Measurements from ENCODE around the gene CHP1. TPM values are rescaled to one million over a fixed set of nuclear protein-coding genes. Genes with fewer than 3 reads are reported as not detected.
"Not testable (repeated sequence)": the region's sequence is repeated elsewhere in the genome, so short reads cannot be mapped to it uniquely, and the experiment has no call there.

The CHP1 gene
- total RNA-seq, 4 donors from 2014 or later, result 102 to 127 (median 112) TPM

DNA sequence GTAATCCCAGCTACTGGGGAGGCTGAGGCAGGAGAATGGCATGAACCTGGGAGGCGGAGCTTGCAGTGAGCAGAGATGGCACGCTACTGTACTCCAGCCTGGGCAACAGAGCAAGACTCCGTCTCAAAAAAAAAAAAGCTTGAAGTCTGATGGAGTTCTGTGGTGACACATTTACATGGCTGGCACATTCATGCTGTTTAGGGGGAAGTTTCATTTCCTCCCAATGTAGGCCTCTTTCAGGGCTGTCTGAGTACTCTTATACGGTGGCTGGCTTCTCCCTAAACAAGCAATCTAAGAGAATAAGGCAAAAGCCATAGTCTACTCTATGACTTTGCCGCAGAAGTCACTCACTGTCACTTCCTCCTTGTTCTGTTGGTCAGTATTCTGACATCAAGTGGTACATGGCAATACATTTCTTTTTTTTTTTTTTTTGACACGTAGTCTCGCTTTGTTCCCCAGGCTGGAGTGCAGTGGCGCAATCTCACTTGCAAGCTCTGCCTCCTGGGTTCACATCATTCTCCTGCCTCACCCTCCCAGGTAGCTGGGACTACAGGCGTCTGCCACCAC is 60.1 kb downstream of the CHP1 start:
- Histone ChIP-seq H3K27ac (no peak overlapping the region), H3K27me3 (no peaks in the 10 kb centered on the region), H3K4me3 (no peak overlapping the region), H3K4me1 (peaks cover 0 to 32% (median 3%) of the 10 kb centered on the region in 3 donors), H3K36me3 (peaks cover 0 to 86% of the 10 kb centered on the region in 2 donors), H3K9me3 (no peaks in the 10 kb centered on the region)
- ATAC-seq, result no peak
- 89 to 96% methylated on average over 4 to 7 of the region's 9 CpGs for WGBS, 2 donors (ENCODE audit: low coverage in 1 of 2)
- TF ChIP-seq, protein P1, sequence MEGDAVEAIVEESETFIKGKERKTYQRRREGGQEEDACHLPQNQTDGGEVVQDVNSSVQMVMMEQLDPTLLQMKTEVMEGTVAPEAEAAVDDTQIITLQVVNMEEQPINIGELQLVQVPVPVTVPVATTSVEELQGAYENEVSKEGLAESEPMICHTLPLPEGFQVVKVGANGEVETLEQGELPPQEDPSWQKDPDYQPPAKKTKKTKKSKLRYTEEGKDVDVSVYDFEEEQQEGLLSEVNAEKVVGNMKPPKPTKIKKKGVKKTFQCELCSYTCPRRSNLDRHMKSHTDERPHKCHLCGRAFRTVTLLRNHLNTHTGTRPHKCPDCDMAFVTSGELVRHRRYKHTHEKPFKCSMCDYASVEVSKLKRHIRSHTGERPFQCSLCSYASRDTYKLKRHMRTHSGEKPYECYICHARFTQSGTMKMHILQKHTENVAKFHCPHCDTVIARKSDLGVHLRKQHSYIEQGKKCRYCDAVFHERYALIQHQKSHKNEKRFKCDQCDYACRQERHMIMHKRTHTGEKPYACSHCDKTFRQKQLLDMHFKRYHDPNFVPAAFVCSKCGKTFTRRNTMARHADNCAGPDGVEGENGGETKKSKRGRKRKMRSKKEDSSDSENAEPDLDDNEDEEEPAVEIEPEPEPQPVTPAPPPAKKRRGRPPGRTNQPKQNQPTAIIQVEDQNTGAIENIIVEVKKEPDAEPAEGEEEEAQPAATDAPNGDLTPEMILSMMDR (IDR thresholded peaks at IDR 0.05), result no peak
- TF ChIP-seq EP300 (IDR thresholded peaks at IDR 0.05) (no peak), POLR2AphosphoS5 (IDR thresholded peaks at IDR 0.05) (no peak), POLR2A (IDR thresholded peaks at IDR 0.05) (no peak)

DNA sequence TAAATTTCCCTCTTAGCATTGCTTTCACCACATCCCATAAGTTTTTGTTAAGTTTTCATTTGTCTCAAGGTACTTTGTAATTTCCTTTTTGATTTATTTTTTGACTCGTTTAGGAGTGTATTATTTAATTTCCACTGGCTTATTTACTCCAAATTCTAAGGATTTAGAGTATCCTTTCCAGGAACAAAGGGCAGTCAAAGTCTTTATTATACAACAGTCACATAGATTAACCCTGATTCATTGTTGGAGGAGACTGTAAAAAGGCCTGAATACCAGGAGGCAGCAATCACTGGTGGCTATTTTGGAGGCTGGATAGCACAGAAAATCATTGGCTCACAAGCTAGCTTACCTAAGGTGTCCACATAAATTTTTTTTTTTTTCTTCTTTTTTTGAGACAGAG is 61.5 kb downstream of the CHP1 start:
- 46 to 50% methylated on average over 1 of the region's 1 CpG for whole genome bisulfite sequencing, 2 donors (ENCODE audit: low coverage in 1 of 2)
- Histone ChIP-seq H3K27me3 (no peaks in the 10 kb centered on the region), H3K4me3 (no peak overlapping the region), H3K9me3 (no peaks in the 10 kb centered on the region), H3K27ac (no peak overlapping the region), H3K36me3 (peaks cover 0 to 86% of the 10 kb centered on the region in 2 donors), H3K4me1 (peaks cover 0 to 19% (median 3%) of the 10 kb centered on the region in 3 donors)
- TF ChIP-seq, protein P1 (IDR thresholded peaks at IDR 0.05), result no peak
- TF ChIP-seq POLR2AphosphoS5 (IDR thresholded peaks at IDR 0.05), result no peak
- no peak for TF ChIP-seq EP300 (IDR thresholded peaks at IDR 0.05)
- no peak for TF ChIP-seq POLR2A (IDR thresholded peaks at IDR 0.05)
- no peak for ATAC-seq

- not testable (repeated sequence) for H3K4me1 ChIP-seq, H3K27me3 ChIP-seq, H3K27ac ChIP-seq, ATAC-seq, H3K9me3 ChIP-seq, H3K4me3 ChIP-seq
- peaks cover 0 to 53% of the 10 kb centered on the region in 2 donors for H3K36me3 ChIP-seq
- WGBS, 2 donors (ENCODE audit: low coverage in 1 of 2), result 88 to 100% methylated on average over 2 of the region's 2 CpGs
Observed at GRCh38 chr15:41301139-41301538, 70.1 kb downstream of the CHP1 start.

DNA sequence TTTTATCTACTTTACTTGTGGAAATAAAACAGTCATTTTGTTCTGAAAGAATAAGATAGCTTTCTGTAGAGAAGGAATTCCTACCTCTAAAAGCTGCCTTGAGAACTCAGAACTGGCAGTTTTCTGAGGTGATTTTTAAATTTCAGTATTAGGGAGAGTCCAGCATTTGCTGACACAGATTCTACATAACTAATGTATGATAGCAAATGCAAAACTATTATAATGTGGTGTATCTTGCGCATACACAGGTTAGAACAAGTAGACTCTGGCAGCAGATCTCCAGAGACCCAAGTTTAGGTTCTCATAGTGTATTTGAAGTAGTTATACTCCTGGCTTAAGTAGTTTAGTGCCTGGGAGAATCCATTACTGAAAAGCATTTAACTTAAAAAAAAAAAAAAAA is 70.5 kb downstream of the CHP1 start:
- no peak overlapping the region for H3K27ac ChIP-seq
- H3K4me3 ChIP-seq, result no peak overlapping the region
- peaks cover 0 to 49% of the 10 kb centered on the region in 2 donors for H3K36me3 ChIP-seq
- no peaks in the 10 kb centered on the region for H3K4me1 ChIP-seq
- 100% methylated on average over 1 of the region's 1 CpG; no CpG with 5 or more reads in 1 of the 2 donors for WGBS, 2 donors (ENCODE audit: low coverage in 1 of 2)
- H3K27me3 ChIP-seq, result no peaks in the 10 kb centered on the region
- H3K9me3 ChIP-seq, result no peaks in the 10 kb centered on the region
- no peak for TF ChIP-seq POLR2A (IDR thresholded peaks at IDR 0.05)
- no peak for TF ChIP-seq EP300 (IDR thresholded peaks at IDR 0.05)
- TF ChIP-seq, protein P1 (IDR thresholded peaks at IDR 0.05), result no peak
- no peak for TF ChIP-seq POLR2AphosphoS5 (IDR thresholded peaks at IDR 0.05)
- ATAC-seq, result no peak

- H3K27me3 ChIP-seq, result no peaks in the 10 kb centered on the region
- H3K36me3 ChIP-seq, result peaks cover 0 to 22% of the 10 kb centered on the region in 2 donors
- H3K27ac ChIP-seq, result no peak overlapping the region
- TF ChIP-seq POLR2A (IDR thresholded peaks at IDR 0.05) (no peak), EP300 (IDR thresholded peaks at IDR 0.05) (no peak), POLR2AphosphoS5 (IDR thresholded peaks at IDR 0.05) (no peak)
- TF ChIP-seq, protein P1 (IDR thresholded peaks at IDR 0.05), result no peak
- no peaks in the 10 kb centered on the region for H3K4me1 ChIP-seq
- H3K4me3 ChIP-seq, result no peak overlapping the region
- no peak for ATAC-seq
- H3K9me3 ChIP-seq, result no peaks in the 10 kb centered on the region
- 93 to 97% methylated on average over 3 of the region's 3 CpGs for WGBS, 2 donors (ENCODE audit: low coverage in 1 of 2)
Observed at GRCh38 chr15:41304149-41304770, 73.2 kb downstream of the CHP1 start.
